Measurements from ENCODE around the gene NLRC4.
"Not testable (repeated sequence)": the region's sequence is repeated elsewhere in the genome, so short reads cannot be mapped to it uniquely, and the experiment has no call there.

NLRC4 gene

DNA sequence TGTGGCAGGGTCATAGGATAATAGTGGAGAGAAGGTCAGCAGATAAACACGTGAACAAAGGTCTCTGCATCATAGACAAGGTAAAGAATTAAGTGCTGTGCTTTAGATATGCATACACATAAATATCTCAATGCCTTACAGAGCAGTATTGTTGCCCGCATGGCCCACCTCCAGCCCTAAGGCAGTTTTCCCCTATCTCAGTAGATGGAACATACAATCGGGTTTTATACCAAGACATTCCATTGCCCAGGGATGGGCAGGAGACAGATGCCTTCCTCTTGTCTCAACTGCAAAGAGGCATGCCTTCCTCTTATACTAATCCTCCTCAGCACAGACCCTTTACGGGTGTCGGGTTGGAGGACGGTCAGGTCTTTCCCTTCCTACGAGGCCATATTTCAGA, 11.1 kb upstream of the NLRC4 start:
- not testable (repeated sequence) for H3K9ac ChIP-seq (ENCODE audit: low read length); H3K36me3 ChIP-seq (ENCODE audit: control insufficient read depth, insufficient read depth, low read length); H3K27me3 ChIP-seq (ENCODE audit: control insufficient read depth, insufficient read depth, low read length); H3K4me1 ChIP-seq (ENCODE audit: control insufficient read depth, insufficient read depth, low read length); H3K4me3 ChIP-seq (ENCODE audit: low read length); H3K27ac ChIP-seq (ENCODE audit: low read depth, low read length)

DNA sequence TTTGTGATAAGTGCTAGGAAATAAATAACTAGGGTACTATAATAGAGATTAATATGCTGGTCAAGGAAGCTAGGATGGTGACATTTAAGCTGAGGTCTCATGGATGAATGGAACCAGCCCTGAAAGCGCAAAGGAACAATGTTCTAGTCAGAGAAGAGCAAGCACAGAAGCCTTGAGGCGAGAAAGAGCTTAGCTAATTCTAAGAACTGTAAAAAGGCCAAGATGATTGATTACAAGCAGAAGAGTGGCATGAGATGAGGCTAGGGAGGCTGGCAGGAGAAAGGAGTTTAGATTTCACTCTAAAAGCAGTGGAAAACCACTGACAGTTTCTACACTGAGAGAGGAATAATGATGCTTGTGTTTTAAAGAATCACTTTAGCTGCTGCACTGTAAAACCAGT, 9.6 kb upstream of the NLRC4 start:
- H3K9ac ChIP-seq (ENCODE audit: low read length), result no peak overlapping the region

DNA sequence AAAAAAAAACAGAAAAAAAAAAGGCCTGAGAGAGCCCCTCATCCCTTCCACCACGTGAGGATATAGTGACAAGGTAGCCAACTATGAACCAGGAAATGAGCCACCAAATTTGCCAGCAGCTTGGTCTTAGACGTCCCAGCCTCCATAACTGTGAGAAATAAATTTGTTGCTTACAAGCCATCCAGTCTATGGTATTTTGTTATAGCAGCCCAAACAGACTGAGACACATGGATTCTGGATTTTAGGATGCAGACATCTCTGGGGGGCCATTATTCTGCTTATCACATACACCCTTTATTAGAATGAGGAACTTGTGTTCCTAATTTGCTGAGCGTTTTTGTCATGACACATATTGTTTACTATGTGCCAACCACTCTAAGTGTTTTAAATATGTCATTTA, 7.6 kb upstream of the NLRC4 start:
- H3K27ac ChIP-seq (ENCODE audit: low read depth, low read length), result no peak overlapping the region
- peaks cover 3% of the 10 kb centered on the region for H3K4me1 ChIP-seq (ENCODE audit: control insufficient read depth, insufficient read depth, low read length)
- H3K9ac ChIP-seq (ENCODE audit: low read length), result no peak overlapping the region
- H3K4me3 ChIP-seq (ENCODE audit: low read length), result no peak overlapping the region
- H3K36me3 ChIP-seq (ENCODE audit: control insufficient read depth, insufficient read depth, low read length), result no peaks in the 10 kb centered on the region
- H3K27me3 ChIP-seq (ENCODE audit: control insufficient read depth, insufficient read depth, low read length), result no peaks in the 10 kb centered on the region

More for the DNA sequence above, 9.6 kb upstream of the NLRC4 start:
- Histone ChIP-seq H3K27me3 (ENCODE audit: control insufficient read depth, insufficient read depth, low read length) (no peaks in the 10 kb centered on the region), H3K4me1 (ENCODE audit: control insufficient read depth, insufficient read depth, low read length) (peaks cover 5% of the 10 kb centered on the region), H3K27ac (ENCODE audit: low read depth, low read length) (no peak overlapping the region), H3K4me3 (ENCODE audit: low read length) (no peak overlapping the region), H3K36me3 (ENCODE audit: control insufficient read depth, insufficient read depth, low read length) (no peaks in the 10 kb centered on the region)

DNA sequence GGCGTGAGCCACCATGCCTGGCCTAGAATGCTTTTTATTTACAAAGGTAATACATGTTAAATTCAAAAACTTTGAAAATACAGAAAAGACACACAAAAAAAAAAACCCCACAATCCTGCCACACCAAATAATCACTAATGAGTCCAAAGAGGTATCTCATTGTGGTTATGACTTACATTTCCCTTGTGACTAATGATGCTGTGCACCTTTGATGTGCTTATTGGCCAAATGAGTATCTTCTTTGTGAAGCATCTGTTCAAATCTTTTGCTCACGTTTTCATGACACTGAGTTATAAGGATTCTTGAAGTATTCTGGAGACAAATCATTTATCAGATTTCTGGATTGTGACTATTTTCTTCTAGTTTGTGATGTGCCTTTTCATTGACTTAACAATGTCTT, 6.4 kb upstream of the NLRC4 start:
- Histone ChIP-seq H3K36me3 (ENCODE audit: control insufficient read depth, insufficient read depth, low read length) (no peaks in the 10 kb centered on the region), H3K4me1 (ENCODE audit: control insufficient read depth, insufficient read depth, low read length) (no peaks in the 10 kb centered on the region), H3K4me3 (ENCODE audit: low read length) (no peak overlapping the region), H3K27me3 (ENCODE audit: control insufficient read depth, insufficient read depth, low read length) (no peaks in the 10 kb centered on the region), H3K27ac (ENCODE audit: low read depth, low read length) (no peak overlapping the region), H3K9ac (ENCODE audit: low read length) (no peak overlapping the region)

DNA sequence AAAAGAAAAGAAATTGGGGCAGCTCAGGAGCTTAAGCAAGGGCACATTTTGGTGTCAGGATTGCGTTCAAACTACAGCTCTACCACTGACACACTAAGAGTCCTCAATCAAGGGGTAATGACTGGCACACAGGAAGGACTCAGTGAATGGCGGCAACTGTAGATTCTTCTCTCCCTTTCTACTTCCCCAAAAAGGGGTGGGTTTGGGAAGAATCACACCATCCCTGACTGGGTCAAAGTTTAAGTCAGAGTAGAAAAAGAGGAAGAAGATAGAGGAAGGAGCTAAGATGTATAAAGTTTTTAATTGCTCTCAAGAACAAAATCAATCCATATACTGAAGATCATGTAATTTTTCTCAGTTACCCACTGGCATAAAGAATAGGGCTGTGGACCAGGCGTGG, 2.6 kb downstream of the NLRC4 start:
- H3K9ac ChIP-seq (ENCODE audit: low read length), result no peak overlapping the region
- no peaks in the 10 kb centered on the region for H3K4me1 ChIP-seq (ENCODE audit: control insufficient read depth, insufficient read depth, low read length)
- H3K27ac ChIP-seq (ENCODE audit: low read depth, low read length), result no peak overlapping the region
- H3K27me3 ChIP-seq (ENCODE audit: control insufficient read depth, insufficient read depth, low read length), result no peaks in the 10 kb centered on the region
- H3K4me3 ChIP-seq (ENCODE audit: low read length), result no peak overlapping the region
- H3K36me3 ChIP-seq (ENCODE audit: control insufficient read depth, insufficient read depth, low read length), result no peaks in the 10 kb centered on the region

DNA sequence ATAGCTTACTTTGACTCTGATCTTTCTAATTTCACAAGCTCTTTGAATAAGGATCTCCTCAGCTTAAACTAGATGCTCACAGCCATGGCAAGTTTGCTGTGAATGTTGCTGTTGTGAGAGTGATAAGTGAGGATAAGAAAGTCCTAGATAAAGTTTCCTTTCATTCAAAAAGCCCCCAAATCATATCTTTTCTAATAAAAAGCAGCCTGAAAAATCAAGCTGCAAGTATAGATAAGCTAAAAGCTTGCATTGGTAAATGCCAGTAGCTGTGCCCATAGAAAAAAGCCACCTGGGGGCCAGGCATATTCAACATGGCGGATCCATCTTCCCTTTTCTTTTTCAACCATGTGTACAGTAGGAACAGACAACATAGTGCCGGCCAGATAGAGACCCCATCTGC, 4.3 kb downstream of the NLRC4 start:
- no peaks in the 10 kb centered on the region for H3K4me1 ChIP-seq (ENCODE audit: control insufficient read depth, insufficient read depth, low read length)

DNA sequence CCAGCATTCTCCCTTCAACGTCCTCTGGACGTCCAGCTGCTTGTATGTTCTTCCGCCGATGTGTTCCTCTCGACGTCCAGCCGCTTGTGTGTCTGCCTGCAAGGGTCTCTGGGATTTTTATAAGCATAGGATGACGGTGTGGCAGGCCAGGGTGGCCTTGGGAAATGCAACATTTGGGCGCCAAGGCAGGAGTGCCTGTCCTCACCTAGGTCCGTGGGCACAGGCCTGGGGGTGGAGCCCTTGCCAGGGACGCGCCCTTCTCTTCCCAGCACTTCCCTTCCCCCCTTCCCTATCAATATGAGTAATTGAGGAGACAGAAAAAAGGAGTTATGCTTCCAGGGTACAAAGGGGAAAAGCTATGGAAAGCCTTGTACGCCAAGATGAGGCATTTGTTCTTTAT, 6.4 kb downstream of the NLRC4 start:
- H3K4me3 ChIP-seq (ENCODE audit: low read length), result no peak overlapping the region
- H3K36me3 ChIP-seq (ENCODE audit: control insufficient read depth, insufficient read depth, low read length), result no peaks in the 10 kb centered on the region
- H3K9ac ChIP-seq (ENCODE audit: low read length), result no peak overlapping the region
- no peaks in the 10 kb centered on the region for H3K27me3 ChIP-seq (ENCODE audit: control insufficient read depth, insufficient read depth, low read length)
- H3K27ac ChIP-seq (ENCODE audit: low read depth, low read length), result no peak overlapping the region
- H3K4me1 ChIP-seq (ENCODE audit: control insufficient read depth, insufficient read depth, low read length), result no peaks in the 10 kb centered on the region

More for the DNA sequence above, 4.3 kb downstream of the NLRC4 start:
- Histone ChIP-seq H3K36me3 (ENCODE audit: control insufficient read depth, insufficient read depth, low read length) (no peaks in the 10 kb centered on the region), H3K27ac (ENCODE audit: low read depth, low read length) (no peak overlapping the region), H3K9ac (ENCODE audit: low read length) (no peak overlapping the region), H3K4me3 (ENCODE audit: low read length) (no peak overlapping the region), H3K27me3 (ENCODE audit: control insufficient read depth, insufficient read depth, low read length) (no peaks in the 10 kb centered on the region)

DNA sequence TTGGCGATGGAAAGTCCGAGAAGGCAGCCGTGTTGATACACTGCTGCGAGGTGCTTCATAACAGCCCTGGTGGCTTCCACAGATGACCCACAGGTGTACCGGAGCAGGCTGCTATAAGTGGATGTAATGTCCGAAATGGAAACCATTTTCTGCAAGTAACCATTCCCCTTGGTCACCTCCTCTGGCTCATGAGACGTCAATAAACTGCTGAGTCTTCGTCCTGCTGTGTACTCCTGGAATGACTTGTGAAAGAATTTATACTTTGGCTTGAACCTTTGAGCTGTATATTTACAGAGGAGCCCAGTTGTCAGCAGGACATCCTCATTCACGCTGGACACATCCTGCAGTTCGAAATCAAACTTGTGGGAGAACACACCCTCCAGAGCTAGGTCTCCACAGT, 14.4 kb downstream of the NLRC4 start:
- H3K4me3 ChIP-seq (ENCODE audit: low read length), result no peak overlapping the region
- H3K27ac ChIP-seq (ENCODE audit: low read depth, low read length), result no peak overlapping the region
- H3K36me3 ChIP-seq (ENCODE audit: control insufficient read depth, insufficient read depth, low read length), result no peaks in the 10 kb centered on the region
- no peaks in the 10 kb centered on the region for H3K27me3 ChIP-seq (ENCODE audit: control insufficient read depth, insufficient read depth, low read length)
- no peak overlapping the region for H3K9ac ChIP-seq (ENCODE audit: low read length)
- H3K4me1 ChIP-seq (ENCODE audit: control insufficient read depth, insufficient read depth, low read length), result no peaks in the 10 kb centered on the region

DNA sequence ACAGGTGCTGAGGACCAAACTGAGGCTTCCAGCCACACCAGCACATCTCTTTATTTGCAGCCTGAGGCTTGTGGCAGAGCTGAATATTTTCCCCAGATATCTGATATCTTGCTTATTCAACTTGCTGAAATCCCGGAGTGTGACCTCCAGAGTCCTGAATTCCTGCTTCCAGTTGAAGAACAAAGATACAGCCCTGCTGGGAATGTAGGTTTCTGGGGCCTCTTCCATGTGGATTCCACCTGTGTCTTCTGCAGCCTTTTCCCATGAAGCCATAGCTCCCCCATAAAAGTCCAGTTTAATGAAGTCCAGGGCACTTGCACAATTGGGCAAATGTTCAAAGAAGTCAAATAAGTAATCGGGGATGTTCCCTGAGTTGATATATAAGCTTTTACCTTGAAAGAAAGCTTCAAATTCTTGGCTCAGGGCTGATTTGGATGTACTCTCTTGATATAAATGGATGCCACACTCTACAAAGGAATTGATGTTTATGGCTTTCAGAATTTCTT, 14.9 kb downstream of the NLRC4 start:
- no peak overlapping the region for H3K4me3 ChIP-seq (ENCODE audit: low read length)
- H3K36me3 ChIP-seq (ENCODE audit: control insufficient read depth, insufficient read depth, low read length), result no peaks in the 10 kb centered on the region

DNA sequence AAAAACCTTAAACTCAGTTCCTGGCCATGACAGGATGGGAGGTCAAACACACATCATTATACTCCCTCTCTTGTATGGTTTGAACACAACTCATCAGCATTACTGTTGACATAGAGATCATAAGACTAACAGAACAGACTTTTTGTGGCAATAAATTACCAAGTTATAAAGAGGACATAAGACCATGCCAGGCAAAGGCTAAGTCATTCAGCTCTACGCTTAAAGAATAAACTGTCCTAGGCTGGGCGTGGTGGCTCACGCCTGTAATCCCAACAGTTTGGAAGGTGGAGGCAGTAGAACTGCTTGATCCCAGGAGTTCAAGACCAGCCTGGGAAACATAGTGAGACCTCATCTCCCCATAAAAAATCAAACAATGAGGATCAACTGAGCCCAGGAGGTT, 16.4 kb downstream of the NLRC4 start:
- H3K27me3 ChIP-seq (ENCODE audit: control insufficient read depth, insufficient read depth, low read length), result no peaks in the 10 kb centered on the region
- no peaks in the 10 kb centered on the region for H3K36me3 ChIP-seq (ENCODE audit: control insufficient read depth, insufficient read depth, low read length)
- no peaks in the 10 kb centered on the region for H3K4me1 ChIP-seq (ENCODE audit: control insufficient read depth, insufficient read depth, low read length)
- H3K4me3 ChIP-seq (ENCODE audit: low read length), result no peak overlapping the region
- no peak overlapping the region for H3K9ac ChIP-seq (ENCODE audit: low read length)
- no peak overlapping the region for H3K27ac ChIP-seq (ENCODE audit: low read depth, low read length)

More for the DNA sequence above, 14.9 kb downstream of the NLRC4 start:
- no peak overlapping the region for H3K27ac ChIP-seq (ENCODE audit: low read depth, low read length)
- no peak overlapping the region for H3K9ac ChIP-seq (ENCODE audit: low read length)
- no peaks in the 10 kb centered on the region for H3K4me1 ChIP-seq (ENCODE audit: control insufficient read depth, insufficient read depth, low read length)
- no peaks in the 10 kb centered on the region for H3K27me3 ChIP-seq (ENCODE audit: control insufficient read depth, insufficient read depth, low read length)

DNA sequence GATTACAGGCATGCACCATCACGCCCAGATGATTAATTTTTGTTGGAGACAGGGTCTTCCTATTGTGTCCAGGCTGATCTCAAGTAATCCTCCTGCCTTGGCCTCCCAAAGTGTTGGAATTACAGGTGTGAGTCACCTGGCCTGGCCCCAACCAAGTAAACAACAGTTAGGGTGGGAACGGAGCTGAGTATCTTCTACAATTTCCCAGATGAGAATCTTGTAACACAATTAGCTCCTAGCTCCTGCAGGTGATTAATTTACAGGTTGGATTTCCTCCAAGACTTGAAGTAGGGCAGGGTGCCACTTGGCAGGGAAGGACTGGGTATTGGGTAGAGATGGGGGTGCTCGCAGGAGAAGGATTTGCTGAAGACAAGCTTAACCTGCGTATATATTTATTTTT, 17.8 kb downstream of the NLRC4 start:
- no peaks in the 10 kb centered on the region for H3K36me3 ChIP-seq (ENCODE audit: control insufficient read depth, insufficient read depth, low read length)
- no peak overlapping the region for H3K4me3 ChIP-seq (ENCODE audit: low read length)
- H3K4me1 ChIP-seq (ENCODE audit: control insufficient read depth, insufficient read depth, low read length), result no peaks in the 10 kb centered on the region
- no peak overlapping the region for H3K27ac ChIP-seq (ENCODE audit: low read depth, low read length)
- H3K9ac ChIP-seq (ENCODE audit: low read length), result no peak overlapping the region
- no peaks in the 10 kb centered on the region for H3K27me3 ChIP-seq (ENCODE audit: control insufficient read depth, insufficient read depth, low read length)

DNA sequence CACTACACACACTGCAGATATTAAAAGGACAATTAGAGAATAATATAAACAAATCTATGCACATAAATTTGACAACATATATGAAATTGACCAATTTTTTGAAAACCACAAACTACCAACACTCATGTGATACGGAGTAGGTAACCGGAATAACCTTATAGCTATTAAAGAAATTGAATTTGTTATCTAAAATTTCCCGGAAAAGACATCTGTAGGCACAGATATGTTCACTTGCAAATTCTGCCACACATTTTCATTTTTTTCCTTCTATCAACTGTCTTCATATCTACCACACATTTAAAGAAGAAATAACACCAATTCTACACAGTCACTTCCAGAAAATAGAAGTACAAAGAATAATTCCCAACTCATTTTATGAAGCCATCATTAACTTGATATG, 22.4 kb downstream of the NLRC4 start:
- no peak overlapping the region for H3K27ac ChIP-seq (ENCODE audit: low read depth, low read length)
- no peaks in the 10 kb centered on the region for H3K36me3 ChIP-seq (ENCODE audit: control insufficient read depth, insufficient read depth, low read length)
- no peak overlapping the region for H3K4me3 ChIP-seq (ENCODE audit: low read length)
- H3K4me1 ChIP-seq (ENCODE audit: control insufficient read depth, insufficient read depth, low read length), result no peaks in the 10 kb centered on the region
- no peak overlapping the region for H3K9ac ChIP-seq (ENCODE audit: low read length)
- no peaks in the 10 kb centered on the region for H3K27me3 ChIP-seq (ENCODE audit: control insufficient read depth, insufficient read depth, low read length)

DNA sequence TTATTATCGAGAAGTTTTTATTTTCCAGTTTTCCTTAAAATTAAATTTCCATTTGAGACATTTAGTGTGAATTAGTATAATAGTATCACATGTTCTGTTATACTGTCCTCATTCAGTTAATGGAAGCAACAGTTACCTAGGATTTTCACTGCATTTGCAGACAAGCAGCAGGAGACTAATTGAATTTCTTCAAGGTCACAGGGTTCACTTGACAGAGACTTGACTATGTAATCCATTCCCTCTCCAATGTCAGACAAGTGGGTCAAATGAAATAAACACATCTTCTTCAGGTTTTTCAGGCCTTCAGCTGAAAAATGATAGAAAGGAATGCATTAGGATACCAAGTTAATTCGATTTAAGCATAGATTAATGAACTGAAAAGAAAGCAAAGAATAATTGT, 26.7 kb downstream of the NLRC4 start:
- H3K27me3 ChIP-seq (ENCODE audit: control insufficient read depth, insufficient read depth, low read length), result no peaks in the 10 kb centered on the region
- H3K9ac ChIP-seq (ENCODE audit: low read length), result no peak overlapping the region
- no peak overlapping the region for H3K4me3 ChIP-seq (ENCODE audit: low read length)
- H3K4me1 ChIP-seq (ENCODE audit: control insufficient read depth, insufficient read depth, low read length), result no peaks in the 10 kb centered on the region
- H3K27ac ChIP-seq (ENCODE audit: low read depth, low read length), result no peak overlapping the region
- no peaks in the 10 kb centered on the region for H3K36me3 ChIP-seq (ENCODE audit: control insufficient read depth, insufficient read depth, low read length)
